Fibroblast of skin of back (primary cell): ENCODE results near the gene KIAA0825.
A peak's percentile ranks its signal among the peaks of the same experiment; 100 is the strongest.

Experiments
- DNase-seq: peaks from one replicate; pipeline ENCODE4 v3.0.0-alpha.2; 2013

The KIAA0825 gene

DNA sequence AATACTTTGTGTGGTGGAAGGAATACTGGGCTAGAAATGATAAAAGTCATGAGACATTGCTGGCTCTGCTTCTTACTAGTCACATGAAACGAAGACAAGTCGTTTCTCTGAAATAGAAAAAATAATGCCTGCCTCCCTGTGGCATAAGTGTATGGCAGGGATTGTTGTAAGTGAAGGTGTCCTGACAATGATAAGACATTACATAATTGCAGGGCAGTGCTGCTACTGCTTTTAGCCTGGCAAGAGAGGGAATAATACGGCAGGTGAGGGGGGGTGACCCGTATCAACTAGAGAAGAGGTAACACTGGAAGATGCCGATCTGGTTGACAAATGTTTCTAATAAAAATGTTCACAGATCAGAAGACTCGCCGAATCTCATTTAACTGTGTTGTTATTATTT lies 314.3 kb downstream of the KIAA0825 start:
- DNase-seq = no peak

DNA sequence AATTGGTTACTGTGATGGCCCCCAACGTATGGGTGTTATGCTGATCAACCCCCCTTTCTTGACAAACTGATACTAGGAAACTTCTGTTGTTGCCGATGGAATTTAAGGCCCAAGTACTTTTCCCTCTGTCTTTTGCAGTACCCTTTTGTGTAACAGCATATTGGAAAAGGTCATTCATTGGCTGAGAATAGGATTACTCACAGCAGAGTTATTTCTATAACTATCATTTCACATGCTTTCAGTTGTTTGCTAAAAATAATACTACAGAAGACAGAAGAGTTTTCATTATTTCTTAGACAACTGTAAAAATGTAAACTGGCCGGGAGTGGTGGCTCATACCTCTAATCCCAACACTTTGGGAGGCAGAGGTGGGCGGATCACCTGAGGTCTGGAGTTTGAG lies 329.5 kb downstream of the KIAA0825 start:
- DNase-seq = peak; percentile 51

DNA sequence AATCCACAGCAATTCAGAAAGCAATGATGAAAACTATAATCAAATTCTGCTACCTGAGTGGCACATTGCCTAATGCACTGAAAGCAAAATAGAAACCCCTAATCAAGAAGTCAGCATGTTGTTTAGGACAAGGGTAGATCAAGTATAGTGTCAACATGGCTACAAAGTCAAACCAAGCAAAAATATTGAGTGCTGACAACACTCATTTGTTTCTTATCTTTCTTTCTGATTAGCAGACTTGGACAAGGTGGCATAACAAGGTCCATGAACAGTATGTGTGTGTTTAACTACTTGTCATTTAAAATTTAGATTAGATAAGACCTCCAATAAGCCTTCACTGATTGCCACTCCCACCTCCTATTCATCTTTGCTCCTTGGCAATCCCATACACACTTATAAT lies 332.4 kb downstream of the KIAA0825 start:
- DNase-seq = no peak

DNA sequence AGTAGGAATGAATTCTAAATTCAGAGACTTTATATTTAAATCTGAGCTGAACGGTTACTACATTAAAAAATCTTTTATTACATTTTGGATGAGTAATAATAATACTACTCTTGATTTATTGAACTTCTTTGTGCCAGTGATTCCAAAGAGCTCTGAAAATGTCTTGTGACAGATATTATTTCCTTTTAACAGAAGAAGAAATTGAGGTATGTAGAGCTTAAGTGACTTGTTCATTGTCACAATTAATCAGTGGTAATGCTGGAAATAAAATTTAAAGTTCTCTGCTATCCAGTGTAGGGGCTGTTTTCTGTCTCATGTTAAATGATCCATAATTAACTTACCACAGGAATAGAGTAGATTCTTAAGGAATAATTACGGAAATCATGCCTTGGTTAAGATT lies 335.3 kb downstream of the KIAA0825 start:
- no peak for DNase-seq

DNA sequence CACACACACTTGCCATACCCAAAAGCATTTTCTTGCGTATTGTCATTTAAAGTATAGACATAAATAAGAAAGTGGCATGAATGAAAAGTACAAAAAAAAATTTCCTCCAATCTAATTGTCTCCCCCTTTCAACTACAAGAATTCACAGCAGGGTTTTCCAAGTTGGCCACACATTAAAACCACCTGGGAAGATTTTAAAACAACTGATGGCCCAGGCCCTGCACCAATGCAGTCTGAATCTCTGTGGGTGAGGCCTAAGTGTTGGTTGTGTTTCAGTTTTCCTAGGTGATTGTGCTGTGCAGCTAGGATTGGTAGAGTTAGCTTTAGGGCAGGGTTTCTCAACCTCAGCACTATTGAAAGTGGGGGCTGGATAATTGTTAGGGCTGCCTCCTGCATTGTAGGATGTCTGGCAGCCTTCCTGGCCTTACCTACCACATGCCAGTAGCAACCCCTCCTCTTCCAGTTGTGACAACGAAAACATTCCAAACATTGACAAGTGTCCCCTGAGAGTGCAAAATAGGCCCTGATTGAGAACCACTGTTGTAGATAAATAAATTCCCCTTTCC lies 337.1 kb downstream of the KIAA0825 start:
- DNase-seq = no peak

GRCh38 chr5:94276751-94277150 lies 341.7 kb downstream of the KIAA0825 start:
- no peak for DNase-seq

DNA sequence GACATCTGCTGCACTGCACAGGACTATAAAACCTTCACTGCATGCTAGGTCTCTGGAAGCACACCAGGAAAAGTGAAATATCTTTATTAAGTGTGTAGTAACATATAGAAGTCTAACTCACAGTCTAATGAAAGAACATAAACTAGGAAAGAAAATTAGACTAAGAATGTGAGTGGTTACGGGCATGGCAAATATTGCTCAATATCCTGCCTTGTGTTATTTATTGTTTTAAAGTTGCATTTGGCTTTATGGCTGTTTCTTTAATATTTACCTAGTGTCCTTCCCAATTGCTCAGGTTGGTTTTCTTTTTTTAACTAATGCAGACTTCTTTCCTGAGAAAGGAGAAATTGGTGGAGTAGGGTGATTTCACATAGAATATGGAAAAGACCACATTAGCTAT lies 342.4 kb downstream of the KIAA0825 start:
- DNase-seq = no peak

DNA sequence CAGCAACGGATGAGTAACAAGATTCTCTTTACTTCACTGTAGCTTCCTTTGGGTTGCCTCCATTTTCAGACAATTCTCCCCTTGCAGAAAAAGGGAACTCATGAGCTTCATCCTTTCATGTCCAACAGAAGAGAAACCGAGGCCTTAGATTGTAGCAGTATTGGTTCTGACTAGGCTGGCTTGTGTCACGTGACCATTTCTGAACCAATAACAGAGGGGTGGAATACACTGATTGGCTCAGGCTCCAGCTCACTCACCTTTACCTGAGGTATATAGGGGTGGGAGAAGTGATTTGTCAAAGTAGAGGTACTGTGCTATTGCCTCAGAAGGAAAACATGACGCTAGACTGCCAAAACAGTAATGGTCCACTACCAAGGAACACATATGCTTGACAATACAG lies 343.7 kb downstream of the KIAA0825 start:
- DNase-seq = no peak

- no peak for DNase-seq
Measured at GRCh38 chr5:94268226-94268625, 350.2 kb downstream of the KIAA0825 start.

DNA sequence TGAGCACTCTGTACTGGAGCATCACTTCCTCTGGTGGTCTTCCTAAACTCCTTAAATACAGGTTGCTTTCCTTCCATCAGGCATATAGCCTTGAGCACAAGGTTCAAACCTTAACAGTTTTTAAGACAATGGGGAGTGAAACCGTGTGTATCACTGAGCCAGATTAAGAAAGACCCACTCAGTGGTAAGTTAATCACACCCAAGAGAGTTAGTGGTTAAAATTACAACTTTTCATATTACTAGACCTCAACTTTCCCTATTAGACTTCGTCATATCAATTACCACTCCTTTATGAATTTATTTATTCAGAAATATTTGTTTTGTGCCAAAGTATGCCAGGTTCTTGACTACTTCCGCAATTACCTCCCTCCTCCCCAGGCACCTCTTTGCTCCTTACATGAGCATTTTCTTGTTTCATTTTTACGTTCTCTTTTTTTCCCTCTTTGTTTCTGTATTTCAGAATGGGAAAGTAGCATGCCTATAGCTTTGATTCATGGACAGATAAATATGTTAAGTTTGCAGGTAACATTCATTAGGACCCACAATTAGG lies 351.0 kb downstream of the KIAA0825 start:
- no peak for DNase-seq

DNA sequence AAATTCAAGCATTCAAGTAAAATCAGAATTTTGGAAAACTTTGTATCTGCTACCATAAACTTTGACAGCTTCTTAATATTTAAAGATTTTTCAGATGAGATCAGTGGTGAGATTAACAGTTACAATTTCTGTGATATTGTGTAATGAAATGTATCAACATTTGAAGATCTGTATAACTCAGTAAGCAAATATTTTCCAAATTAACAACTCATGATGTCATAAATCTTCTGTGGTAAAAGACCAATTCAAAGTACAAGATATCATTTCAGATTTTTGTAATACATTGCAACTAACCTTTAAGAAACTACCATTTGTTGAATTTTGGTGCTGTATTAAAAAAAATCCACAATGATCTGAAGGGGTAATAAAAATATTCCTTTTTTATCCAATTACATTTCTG lies 352.2 kb downstream of the KIAA0825 start:
- no peak for DNase-seq

DNA sequence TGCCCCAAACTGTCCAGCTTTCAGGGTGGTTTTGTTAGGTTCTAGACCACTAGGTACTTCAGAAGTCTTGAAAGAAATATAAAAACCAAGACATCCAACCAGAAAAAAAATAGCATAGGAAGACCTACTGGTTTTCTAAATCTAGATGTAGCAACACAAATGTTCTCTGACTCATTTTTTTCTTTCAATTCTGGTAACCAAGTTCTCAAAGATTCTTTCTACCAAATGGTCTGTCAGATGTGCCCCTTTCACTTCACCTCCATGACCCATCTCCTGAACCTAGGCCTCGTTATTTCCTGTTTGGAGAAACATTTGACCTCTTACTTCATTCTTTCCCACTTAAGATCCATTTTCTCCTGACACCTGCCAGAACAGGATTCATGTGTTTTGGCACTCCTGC lies 355.3 kb downstream of the KIAA0825 start:
- DNase-seq = no peak

GRCh38 chr5:94260096-94260495 lies 358.3 kb downstream of the KIAA0825 start:
- DNase-seq = no peak

DNA sequence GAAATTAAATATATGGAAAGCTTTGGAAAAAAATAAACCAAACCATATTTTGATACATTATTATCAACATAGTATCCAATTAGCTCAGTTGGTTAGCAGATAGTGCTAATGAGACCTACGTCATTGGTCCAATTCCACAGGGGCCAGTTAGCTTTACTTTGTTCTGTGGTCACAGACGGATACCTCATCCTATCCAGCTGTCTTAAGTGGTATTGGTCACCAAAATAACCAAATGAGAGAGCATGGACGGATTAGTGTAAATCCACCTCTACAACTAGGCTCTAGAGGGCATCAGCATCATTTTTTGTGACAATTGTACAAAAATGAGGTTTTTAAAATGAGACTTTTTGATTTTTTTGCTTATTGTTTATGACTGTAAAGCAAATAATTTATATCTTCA lies 364.2 kb downstream of the KIAA0825 start:
- DNase-seq = no peak

- no peak for DNase-seq
Measured at GRCh38 chr5:94250985-94251384, 367.4 kb downstream of the KIAA0825 start.

- DNase-seq = no peak
Measured at GRCh38 chr5:94249430-94249829, 369.0 kb downstream of the KIAA0825 start.

- DNase-seq = no peak
Measured at GRCh38 chr5:94248175-94248875, 370.1 kb downstream of the KIAA0825 start.

GRCh38 chr5:94245608-94246007 lies 372.8 kb downstream of the KIAA0825 start:
- DNase-seq = no peak

- no peak for DNase-seq
Measured at GRCh38 chr5:94244921-94245320, 373.5 kb downstream of the KIAA0825 start.

DNA sequence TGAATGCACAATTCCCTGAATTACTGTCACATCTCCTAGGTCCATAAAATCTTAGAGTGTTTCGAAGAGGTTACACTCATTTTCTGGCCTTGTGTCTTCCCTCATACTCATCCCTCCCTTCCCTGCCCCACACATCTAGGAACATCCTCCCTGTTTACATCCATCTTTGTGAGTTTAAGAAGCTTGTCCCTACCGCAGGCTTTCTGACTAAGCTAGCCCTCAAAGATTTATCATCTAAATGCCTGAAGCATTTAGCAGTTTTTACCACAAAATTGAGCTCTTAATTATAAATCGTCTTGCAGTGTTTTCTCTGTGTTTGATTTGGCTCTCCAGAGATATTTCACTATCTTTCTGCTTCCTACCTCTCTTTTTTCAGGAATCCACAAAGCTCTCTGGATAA lies 374.8 kb downstream of the KIAA0825 start:
- no peak for DNase-seq

DNA sequence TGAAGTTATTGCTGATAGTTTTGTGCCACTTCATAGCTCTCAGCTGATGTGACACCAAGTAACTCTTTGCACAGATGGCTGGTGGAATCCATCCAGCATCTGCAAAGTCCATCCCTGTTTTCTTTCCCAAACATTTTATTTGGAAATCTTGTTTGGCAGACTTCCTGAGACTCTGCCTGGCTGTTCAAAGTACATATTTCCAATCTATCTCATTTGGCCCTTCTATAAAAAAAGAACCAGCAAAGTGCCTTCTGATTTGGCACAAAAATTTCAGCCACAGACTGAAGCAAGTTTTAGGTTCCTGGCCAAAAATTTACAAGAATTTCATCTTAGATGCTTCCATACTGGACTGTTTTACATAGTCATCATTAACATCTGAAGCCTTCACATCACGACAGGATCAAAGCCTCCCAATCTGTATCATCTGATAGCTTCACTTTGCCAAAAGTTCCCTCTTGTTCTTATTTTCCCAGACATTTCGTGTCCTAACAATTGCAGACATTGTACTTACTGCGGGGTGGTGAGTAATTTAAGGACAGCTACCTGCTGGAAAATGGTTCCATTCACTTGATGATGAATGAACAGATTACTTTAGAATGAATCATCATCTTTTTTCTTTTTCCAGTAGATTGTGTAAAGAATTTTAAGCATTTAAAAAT lies 377.3 kb downstream of the KIAA0825 start:
- peak; percentile 20 for DNase-seq

GRCh38 chr5:94240596-94240992 lies 377.8 kb downstream of the KIAA0825 start:
- no peak for DNase-seq

- no peak for DNase-seq
Measured at GRCh38 chr5:94240134-94240533, 378.3 kb downstream of the KIAA0825 start.

GRCh38 chr5:94239266-94239665 lies 379.1 kb downstream of the KIAA0825 start:
- no peak for DNase-seq
